Choroid plexus epithelial cell (primary cell): ENCODE data around the gene CNOT4.
"Not testable (repeated sequence)": the region's sequence is repeated elsewhere in the genome, so short reads cannot be mapped to it uniquely, and the experiment has no call there.

Experiments used
- DNase-seq: peaks from one replicate; pipeline ENCODE4 v3.0.0-alpha.2; 2010; ENCODE audit warnings: low read depth
- H3K4me3 ChIP-seq: 2 replicates; pipeline ENCODE4 v1.5.1; 2011; ENCODE audit warnings: low read depth, mild to moderate bottlenecking, control low read depth, low read length, moderate library complexity
- TF ChIP-seq, protein P1 (sequence below): conservative IDR thresholded peaks from 2 replicates; pipeline ENCODE4 v1.5.1; 2011; ENCODE audit warnings: low read depth, mild to moderate bottlenecking, control low read depth, inconsistent platforms, low read length, moderate library complexity

Gene CNOT4

DNA sequence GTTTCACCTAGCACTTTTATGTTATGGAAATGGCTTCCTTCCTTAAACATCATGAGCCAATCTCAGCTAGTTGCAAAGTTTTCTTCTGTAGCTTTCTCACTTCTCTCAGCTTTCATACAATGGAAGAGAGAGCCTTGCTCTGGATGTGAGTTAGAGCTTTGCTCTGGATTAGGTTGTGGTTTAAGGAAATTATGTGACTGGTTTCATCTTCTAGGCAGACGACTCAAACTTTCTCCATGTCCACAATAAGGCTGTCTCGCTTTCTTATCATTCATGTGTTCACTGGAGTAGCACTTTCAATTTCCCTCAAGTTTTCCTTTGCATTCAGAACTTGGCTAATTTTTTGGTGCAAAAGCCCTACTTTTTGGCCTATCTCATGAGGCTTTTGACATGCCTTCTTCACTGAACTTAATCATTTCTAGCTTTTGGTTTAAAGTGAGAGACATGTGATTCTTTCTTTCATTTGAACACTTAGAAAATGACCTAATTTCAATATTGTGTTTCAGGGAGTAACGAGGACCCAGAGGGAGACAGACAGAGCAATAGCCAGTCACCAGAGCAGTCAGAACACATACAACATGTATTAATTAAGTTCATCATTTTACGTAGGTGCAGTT is 49.8 kb downstream of the CNOT4 start:
- H3K4me3 ChIP-seq, result no peak overlapping the region
- DNase-seq, result no peak
- TF ChIP-seq, protein P1, sequence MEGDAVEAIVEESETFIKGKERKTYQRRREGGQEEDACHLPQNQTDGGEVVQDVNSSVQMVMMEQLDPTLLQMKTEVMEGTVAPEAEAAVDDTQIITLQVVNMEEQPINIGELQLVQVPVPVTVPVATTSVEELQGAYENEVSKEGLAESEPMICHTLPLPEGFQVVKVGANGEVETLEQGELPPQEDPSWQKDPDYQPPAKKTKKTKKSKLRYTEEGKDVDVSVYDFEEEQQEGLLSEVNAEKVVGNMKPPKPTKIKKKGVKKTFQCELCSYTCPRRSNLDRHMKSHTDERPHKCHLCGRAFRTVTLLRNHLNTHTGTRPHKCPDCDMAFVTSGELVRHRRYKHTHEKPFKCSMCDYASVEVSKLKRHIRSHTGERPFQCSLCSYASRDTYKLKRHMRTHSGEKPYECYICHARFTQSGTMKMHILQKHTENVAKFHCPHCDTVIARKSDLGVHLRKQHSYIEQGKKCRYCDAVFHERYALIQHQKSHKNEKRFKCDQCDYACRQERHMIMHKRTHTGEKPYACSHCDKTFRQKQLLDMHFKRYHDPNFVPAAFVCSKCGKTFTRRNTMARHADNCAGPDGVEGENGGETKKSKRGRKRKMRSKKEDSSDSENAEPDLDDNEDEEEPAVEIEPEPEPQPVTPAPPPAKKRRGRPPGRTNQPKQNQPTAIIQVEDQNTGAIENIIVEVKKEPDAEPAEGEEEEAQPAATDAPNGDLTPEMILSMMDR, result no peak

DNA sequence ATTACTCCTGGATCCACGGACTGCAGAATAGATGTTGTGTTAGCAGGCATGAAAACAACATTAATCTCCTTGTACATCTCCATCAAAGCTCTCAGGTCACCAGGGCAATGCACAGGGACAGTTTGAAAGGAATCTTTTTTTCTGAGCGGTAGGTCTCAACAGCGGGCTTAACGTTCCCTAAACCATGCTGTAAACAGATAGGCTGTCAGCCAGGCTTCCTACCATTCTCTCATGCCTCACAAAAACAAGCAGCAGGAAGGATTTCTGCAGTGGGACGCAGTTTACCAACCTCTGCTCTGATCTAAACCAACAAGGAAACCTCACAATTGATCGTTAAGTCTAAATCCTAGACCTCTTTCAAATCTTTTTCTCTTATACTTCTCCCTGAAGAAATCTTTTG is 50.8 kb downstream of the CNOT4 start:
- TF ChIP-seq, protein P1, result no peak
- DNase-seq, result no peak
- no peak overlapping the region for H3K4me3 ChIP-seq

DNA sequence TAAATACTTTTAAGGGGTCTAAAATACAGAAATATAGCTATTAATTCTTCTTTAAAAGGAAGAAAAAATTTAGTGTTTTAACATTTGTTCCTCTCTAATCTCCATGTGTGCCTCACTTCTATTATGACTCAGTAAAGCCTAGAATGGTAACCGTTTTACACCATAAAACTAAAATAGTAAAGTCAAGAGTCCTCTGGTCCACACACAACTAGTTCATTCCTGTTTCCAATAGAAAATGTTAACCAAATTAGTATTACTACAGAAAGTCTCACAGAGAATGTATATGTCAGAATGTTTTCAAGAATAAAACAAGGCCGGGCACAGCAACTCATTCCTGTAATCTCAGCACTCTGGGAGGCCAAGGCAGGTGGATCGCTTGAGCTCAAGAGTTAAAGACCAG is 55.8 kb downstream of the CNOT4 start:
- H3K4me3 ChIP-seq, result no peak overlapping the region
- TF ChIP-seq, protein P1, result no peak
- DNase-seq, result no peak

- DNase-seq, result no peak
- H3K4me3 ChIP-seq, result no peak overlapping the region
- TF ChIP-seq, protein P1, result no peak
Observed at GRCh38 chr7:135449436-135449835, 60.5 kb downstream of the CNOT4 start.

- DNase-seq, result peak; percentile 3
- H3K4me3 ChIP-seq, result no peak overlapping the region
- TF ChIP-seq, protein P1, result no peak
Observed at GRCh38 chr7:135448753-135449152, 61.1 kb downstream of the CNOT4 start.

- DNase-seq, result no peak
- H3K4me3 ChIP-seq, result no peak overlapping the region
- TF ChIP-seq, protein P1, result no peak
Observed at GRCh38 chr7:135447748-135448147, 62.2 kb downstream of the CNOT4 start.

DNA sequence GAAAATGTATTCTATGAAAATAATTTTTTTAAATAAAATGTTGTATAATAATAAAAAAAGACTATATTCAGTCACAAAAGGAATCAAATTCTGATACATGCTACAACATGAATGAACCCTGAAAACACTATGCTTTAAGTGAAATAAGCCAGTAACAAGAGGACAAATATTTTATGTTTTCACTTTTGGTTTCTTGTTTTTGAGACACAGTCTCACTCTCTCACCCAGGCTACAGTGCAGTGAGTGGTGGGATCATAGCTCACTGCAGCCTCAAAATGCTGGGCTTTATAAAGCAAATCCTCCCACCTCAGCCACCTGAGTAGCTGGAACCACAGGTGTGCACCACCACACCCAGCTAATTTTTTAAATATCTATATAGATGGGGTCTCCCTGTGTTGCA is 64.2 kb downstream of the CNOT4 start:
- DNase-seq, result no peak
- H3K4me3 ChIP-seq, result no peak overlapping the region
- TF ChIP-seq, protein P1, result no peak

GRCh38 chr7:135445266-135445665 is 64.6 kb downstream of the CNOT4 start:
- not testable (repeated sequence) for DNase-seq, H3K4me3 ChIP-seq
